ENCODE data around the gene STPG1.

STPG1 gene

DNA sequence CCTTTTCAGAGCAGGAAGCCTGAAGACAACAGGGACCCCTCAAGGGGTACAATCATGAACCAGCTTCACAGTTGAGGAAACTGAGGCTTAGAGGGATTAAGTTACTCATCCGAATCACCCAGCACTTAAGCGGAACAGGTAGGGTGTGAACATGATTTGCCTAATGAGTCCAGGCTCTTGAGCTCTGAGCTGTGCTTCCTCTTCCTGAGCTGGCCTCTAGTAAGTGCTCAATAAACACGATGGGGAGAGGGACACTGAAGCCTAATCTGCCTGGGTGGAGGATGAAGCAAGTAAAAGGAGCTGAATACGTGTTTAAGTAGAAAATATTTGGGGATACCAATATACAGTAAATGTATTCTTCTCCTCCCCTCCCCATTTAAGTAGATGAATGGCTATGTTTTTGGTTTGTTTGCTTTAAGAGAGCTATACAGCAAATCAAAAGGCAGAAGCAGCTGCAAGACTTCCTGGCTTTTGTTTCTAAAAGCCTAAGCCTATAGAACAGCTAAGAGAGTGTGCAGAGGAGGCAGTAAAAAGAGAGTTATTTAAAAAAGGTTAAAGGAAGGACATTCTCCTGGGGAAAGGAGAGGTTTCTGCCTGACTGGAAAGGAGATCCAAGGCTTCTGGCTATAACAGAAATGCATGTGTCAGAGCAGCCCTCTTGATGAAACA is 20.5 kb downstream of the STPG1 start:
- no peak for DNase-seq (ENCODE audit: low read depth)

DNA sequence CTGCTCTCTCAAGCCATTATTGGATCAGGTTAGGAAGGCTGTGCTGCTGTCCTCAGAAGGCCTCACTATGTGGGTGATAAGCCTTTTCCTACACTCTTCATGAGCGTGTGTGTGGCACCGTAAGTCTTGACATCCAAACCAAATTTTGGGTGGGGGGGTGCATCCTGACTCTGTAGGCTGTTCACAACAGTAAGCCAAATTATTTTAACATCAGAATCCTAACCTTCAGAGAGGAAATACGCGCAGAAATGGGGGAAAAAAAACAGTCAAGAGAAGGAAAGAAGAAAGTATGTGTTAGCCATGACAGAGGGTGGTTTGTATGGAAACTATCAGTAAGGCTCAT is 21.0 kb downstream of the STPG1 start:
- DNase-seq (ENCODE audit: low read depth), result no peak

DNA sequence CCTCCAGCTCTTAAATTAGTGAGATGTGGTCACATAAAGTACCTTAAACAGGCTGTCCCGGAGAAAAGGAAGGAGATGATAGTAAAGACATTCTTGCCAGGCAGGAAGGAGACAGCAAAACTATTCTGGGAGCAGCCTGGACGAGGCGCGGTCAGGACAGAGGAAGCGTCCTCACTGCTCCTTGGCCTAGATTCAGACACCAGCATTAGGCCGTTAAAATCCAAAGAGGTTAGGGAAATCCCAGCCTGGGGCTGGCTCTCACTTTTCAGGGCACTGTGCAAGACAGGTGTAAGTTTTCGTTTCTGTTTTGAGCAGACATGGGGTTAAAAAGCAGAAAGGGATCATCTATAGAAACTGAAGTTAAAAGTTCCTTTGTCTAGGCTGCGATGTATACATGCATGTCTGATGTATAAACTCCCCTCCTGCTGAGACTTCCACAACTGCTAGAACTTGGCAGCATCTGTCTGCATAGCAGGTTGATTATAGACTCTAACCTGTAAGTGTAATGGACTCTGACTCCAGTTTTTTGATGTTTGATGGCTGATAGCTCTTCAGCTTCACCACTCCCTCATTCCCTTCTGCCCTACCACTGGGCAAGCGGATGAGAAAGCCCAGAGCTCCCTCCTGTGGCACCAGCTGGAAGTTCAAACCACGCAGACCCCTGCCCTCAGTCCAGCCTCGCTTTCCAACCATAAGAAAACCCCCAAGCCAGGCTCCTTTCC is 21.5 kb downstream of the STPG1 start:
- no peak for DNase-seq (ENCODE audit: low read depth)

DNA sequence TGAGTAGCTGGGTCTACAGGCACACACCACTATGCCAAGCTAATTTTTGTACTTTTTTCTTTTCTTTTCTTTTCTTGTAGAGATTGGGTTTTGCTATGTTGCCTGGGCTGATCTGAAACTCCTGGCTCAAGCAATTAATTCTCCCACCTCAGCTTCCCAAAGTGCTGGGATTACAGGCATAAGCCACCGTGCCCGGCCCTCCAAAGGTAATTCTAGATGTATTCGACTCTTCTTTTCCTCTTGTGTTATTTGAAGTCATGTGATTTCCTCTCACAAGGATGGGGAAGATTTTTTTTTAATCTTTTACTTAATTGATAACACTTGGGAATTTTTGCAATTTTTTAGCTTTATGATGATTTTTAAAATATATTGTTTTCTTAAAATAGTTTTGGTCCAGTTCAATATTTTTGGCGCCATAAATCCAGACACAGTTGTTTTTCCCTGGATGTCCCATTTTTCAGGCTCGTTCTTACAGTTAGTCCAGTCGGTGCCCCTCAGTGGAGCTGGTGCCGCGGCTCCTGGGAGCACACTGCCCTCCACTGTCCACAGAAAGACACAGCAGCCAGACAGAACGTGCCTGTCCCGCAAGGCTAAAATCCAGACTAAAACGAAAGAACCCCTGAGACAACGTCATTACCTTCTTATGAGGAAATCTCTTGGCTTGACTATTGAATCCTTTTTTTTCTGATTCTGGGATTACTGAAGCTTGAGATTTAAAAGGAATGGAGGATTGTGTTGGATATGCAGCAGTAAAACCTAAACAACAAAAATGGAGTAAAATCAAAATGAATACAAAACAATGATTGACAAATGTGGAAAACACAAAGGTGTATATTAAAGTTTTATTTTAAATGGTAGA is 22.4 kb downstream of the STPG1 start:
- peak; percentile 86 for DNase-seq (ENCODE audit: low read depth)

DNA sequence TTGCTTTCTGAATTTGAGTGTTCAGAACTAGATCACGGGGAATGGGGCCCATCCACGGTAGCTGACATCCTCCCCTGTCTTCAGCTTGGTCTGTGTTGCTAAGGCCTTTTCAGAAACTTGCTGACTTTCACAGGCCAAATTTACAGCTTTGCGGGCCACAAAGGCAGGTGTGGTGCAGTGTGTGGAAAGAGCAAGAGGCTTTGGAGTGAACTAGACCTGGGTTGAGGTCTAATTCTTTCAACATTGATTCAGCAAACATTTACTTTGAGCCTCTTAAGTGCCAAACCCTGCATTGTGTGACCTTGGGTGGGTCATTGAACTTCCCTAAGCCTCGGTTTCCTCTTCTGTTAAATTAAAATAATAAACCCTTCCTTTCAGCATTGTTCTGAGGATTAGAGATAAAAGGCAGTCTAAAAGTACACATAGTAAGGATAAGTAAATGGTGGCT is 24.3 kb downstream of the STPG1 start:
- no peak for DNase-seq (ENCODE audit: low read depth)

DNA sequence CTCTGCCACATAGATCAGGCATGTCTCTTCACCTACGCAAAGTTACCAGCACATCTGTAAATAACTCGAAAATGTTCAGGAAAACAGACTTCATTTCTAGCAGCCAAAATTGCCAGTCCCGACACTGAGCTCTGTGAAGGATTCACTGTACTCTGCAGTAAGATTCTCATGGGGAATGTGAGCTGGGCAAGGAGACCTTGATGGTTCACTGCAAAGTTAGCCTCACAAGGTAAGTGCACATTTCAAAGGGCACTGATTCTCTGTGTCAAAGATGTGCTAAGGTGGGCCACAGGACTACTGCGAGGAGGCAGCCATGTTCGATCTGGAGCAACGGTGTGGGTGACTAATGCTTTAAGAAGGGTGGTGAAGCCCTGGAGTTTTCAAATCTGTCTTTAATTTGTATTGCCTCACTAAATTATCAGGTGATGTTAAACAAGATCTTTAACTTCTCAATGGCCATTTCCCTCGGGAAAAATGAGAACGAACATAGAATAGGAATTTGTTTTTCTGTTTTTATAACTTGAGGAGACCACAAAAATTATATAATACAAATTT is 25.2 kb downstream of the STPG1 start:
- no peak for DNase-seq (ENCODE audit: low read depth)

DNA sequence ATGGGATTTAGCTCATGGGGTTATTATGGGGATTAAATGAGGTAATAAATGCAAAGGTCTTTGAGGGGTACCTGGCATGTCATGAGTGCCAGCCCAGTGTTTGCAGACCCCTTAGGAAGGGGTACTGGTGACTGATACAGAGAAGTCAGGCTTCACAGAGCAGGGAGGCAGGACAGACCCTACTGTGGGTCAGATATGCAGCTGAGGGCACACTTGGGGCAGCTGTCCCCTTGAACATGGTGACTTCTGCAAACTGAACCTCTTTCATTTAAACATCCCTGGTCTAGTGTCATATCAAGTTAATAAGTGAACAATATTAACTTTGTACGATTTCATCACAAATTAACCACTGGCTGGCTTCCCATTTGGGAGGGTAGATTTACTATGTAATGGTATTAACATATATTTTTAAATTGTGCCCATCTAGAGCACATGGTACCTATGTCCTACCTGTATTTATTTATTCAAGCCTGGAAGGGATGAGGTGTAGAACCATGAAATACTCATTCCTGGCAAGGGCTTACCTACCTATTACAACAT is 25.9 kb downstream of the STPG1 start:
- no peak for DNase-seq (ENCODE audit: low read depth)

DNA sequence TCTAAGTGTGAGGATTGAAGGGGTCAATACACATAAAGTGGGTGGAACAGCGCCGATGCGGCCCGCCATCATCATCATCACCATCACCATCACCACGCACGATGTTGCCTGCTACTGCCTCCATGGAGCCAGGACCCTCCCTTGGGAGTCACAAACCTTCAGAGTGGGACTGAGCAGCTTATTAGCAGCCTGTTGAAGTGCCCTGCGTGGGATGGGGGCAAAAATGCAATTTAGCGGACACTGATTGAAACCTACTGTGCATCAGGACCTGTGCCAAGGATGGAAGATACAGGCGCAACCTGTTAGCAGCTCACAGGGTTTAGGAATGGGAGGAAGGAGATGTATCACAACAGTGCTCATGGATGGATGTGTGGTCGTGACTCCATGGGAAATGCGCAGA is 26.7 kb downstream of the STPG1 start:
- DNase-seq (ENCODE audit: low read depth), result no peak

DNA sequence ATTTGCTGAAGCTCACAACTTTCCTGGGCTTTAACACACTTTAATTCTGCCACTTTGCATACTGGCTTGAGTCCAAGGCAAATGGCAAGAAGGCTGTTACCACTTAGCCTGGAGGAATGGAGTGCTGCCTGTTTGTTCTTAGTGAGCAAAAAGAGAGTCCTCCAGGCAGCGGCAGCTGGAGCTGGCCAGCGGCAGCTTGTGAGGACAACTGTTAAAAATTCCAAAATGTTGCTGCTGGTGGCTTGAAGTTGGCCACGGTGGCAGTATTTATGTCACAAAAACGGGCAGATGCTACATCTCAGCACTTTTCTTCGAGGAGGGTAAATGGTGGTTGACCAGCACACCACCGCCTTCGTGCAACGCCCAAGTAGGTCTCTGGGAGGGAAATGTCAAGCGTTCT is 27.3 kb downstream of the STPG1 start:
- no peak for DNase-seq (ENCODE audit: low read depth)

DNA sequence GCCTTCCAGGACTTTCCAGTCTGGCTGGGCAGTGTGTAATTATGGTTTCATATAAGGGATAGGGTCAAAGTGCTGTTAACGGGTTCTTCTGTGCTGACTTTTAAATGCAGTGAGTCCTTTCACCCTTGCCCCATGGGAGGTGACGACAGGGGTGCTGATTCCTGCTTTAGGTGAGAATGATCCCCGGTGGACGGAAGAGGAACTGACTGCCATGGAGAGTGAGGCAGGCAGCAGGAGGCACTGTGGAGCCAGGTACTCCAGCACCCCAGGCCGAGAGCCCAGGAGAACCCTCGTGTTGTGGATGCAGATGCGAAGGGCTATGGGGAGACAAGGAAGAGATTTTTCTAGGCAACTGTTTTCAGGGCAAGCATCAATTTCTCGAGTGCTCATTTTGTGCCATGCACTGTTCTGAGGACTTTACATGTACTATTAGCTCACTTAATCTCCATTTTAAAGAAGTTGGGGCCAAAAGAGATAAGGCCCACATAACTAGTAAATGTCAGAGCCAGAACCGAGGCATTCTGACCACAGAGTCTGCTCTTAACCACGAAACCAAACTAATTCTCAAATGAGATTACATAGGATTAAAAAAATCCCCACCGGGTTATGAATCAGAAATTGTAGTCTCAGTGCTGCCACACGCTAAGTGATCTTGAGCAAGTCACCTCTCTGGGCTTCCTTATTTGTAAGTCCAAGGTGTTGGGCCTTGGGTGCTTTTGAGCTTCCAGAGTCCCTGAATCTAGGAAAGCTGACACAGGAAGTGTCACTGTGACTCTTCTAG is 28.2 kb downstream of the STPG1 start:
- DNase-seq (ENCODE audit: low read depth), result no peak

DNA sequence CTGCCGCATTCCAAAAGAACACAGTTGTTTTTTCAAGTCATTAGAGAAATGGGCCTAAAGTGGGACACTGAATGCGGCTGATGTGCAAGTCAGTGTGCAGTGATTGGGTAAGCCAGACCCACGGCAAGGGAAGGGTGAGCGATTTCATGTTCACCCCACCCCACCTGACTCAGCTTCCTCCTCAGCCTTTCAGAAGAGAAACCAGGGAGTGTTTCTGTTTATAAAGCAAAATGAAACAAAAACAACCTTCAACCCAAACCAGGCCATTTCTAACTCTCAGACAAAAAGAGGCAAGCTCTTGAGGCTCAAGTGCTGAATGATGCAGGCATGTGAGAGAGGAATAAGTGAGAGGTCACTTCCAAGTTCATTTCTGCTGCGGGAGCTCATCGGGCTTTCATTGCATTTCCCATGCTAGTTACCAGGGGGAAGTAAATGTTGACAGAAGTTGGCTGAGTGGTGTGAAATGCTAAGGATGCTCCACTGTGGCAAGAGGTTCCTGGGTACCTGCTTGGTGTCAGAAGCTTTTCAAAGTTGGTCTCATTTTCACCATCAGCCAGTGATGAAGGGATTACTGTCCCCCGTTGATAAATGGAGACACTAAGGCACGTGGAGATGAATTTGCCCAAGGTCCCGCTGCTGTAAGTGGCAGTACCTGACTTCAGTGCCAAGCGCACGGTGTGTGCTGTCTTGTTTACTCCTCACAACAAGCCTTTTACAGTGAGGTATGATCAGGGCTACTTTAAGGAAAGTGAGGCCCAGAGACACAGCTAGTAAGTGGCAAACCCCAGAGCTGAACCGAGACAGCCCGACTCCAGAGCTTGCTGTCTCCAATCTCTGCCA is 29.1 kb downstream of the STPG1 start:
- peak; percentile 46 for DNase-seq (ENCODE audit: low read depth)

DNA sequence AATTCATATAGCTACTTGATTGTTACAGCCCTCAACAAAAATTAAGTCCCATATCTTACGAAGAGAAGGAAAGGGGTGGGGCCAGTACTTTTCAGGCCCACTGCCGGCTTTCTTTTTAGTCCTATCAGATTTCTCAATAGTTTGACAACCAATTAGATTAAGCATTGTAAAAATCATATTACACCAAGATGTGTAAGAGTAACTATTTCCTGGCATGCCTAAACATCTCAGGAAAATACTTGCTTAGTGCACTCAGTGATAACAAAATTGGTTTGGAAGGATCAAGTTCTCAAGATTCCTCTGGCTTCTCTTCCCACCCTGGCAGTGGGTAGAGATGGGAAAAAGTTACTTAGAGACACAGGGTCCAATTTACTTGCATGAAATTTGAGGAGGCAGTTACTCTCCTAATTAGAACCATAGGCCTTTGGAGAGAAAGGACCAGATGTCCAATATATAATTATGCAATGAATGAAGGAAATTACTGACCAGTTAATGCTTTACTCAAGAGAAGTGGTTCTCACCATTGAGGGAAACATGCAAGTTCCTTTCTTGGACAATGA is 30.1 kb downstream of the STPG1 start:
- no peak for DNase-seq (ENCODE audit: low read depth)

DNA sequence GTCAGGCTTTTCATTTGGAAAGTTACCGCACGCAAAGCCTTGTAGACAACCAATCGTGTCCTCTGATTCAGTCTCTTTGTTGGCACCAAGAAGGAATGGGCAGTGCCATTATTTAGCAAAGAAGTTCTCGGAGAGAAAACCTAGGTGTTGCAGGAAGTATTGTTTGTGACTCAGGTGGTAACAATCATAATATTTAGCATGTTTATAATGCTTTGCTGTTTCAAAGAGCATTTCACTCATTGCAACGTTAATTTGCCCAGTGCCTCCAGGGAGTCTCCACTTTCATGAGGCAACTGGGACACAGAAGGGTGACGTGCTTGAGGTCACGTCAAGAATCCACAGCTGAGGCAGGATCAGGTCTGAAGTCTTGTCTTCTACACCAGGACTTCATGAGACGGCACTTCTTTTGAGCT is 31.4 kb downstream of the STPG1 start:
- DNase-seq (ENCODE audit: low read depth), result no peak

DNA sequence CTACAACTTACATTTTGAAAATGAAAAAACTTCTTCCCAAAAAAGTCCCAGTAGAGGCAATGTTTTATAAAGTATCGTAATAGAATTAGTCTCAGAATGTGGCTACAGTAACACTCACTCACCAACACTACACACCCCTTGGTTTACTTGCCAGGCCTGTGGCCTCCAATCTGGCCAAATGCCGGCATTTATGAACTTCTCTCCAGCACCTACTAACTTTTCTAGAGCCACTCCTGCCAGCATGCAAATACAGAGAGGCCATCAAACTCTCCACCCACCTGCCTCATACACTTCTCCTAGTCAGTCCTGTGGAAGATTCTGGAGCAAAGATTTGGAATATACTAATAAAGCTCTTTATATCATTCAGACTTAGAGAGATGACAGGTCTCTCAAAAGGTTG is 32.3 kb downstream of the STPG1 start:
- no peak for DNase-seq (ENCODE audit: low read depth)

DNA sequence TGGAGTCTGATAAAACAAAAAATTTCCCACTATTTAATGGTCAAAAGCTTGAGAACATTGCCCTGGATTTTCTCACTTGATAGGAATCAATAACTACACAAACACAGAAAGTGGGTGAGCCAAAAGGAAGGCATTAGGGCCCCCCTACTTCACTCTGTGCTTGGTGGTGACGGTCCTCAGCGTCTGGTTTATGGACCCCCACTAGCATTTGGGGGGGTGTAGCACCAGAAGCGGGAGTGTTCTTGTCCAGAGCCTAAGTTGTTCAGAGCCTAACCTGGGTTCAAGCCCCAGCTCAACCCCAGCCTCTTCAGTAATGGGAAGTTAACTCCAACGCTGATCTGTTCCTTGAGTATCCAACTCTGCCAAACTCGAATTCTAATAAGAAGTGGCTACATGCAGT is 33.1 kb downstream of the STPG1 start:
- DNase-seq (ENCODE audit: low read depth), result no peak

DNA sequence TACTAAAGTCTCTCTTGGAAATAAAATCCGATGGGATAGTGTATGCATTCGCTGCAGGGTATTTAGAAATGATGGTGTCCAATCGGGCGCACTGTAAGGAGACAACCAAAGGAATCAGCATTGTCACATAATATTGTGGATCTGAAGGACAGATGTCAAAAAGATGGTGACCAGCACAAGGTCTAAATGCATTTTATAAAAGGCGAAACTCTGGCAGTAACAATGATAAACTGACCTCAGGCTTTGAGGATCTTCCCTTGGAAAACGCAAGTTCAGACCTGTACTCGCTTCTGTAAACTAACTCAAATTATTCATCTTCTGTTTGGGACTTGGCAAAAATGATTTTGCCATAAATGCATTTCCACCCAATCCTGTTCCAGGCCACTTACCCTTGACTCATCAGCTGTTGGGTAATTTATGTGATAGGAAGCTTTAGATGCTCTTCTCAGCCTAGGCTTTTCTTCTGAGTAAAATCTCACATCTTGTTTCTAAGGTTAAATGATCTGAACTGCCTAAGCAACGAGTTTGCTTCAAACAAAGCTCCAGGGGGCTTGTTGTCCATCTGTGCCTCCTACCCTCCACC is 33.8 kb downstream of the STPG1 start:
- DNase-seq (ENCODE audit: low read depth), result no peak

DNA sequence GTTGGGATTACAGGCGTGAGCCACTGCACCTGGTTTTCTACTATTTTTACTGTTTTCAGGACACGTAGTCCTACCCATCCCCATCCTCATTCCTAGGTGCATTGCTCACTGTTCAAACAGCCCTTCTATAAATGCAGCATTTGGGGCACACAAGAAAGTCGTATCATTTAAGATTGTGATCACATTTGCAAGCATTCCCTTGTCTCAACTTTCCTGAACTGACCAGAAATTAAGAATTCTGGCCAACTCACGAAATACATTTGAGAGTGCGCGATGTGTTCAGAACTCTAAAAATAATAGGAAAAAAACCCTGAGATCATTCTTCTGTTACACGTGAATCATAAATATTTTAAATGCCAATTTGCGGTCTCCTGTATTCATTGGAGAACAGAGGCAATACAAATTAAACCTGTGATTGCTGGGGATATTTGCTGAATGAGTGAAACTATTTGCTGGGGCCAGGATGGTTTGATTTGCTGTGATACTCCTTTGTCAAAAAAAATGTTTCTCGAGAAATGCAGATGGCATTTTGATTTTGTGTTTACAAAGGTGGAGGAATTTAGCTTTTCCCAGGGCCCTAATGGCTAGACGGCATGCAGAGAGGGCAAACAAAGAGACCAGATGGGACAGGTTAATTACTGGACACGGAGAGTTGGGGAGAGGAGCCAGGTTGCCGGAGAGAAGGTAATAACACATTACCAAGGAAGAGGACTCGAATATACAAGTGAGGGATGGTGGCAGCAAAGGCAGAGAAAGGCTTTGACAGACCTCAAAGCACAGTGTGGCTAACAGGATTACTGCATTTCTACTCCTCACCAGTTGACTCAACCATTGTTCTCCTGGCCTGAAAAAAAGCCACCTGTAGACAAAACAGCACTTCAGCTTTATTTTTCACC is 38.4 kb downstream of the STPG1 start:
- no peak for DNase-seq (ENCODE audit: low read depth)

DNA sequence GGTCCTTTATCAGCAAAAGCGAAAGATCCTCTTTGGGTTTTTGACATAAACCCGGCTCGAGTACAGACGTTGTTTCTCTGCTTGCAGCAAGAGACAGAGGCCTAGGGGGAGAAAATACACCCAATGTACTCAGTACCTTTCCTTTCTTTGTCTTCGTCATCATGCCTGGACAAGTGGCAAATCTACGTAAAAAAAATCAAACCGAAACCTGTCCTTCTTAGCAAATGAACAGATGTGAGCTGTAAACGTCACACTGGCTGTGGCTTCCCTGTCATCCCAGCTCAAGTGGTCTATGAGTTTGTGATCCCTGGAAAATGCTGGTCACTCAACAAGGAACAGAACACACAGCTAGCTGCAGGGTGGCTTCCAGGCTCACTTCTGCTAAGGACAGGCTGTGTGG is 39.9 kb downstream of the STPG1 start:
- DNase-seq (ENCODE audit: low read depth), result no peak

DNA sequence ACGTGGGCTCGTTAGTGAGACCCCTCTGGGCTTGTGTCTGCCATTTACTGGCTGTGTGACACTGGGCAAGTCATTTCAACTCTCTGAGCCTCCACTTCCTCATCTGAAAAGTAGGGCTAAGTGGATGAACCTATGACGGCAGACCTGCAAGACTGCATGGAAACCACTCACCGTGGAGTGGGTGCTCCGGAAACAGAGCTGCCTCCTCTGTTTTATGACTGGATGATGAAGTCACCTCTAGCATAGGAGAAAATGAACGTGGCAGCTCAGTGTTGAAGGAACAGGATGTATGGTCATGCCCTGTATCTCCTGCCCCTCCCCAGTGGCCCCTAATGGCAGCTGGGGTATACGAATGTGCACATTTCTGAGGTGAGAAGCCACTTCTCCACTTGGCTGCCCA is 40.5 kb downstream of the STPG1 start:
- no peak for DNase-seq (ENCODE audit: low read depth)

Measured in fibroblast of the conjunctiva (primary cell).